Body of pancreas (tissue), 4 donors: ENCODE results near the gene RIPPLY2.

ENCODE experiments used
- POLR2A ChIP-seq, 3 donors: fragments of 450-650 bp; IDR thresholded peaks; one replicate each; pipeline ENCODE4 v1.6.1; 2016; ENCODE audit warnings: antibody characterized with exemption in 3 of 3, mild to moderate bottlenecking in 2 of 3
- TF ChIP-seq, protein P1 (sequence below), 7 experiments: fragments of 450-650 bp in 4 of 7; fragments of 200-600 bp in 3 of 7; sonication (generic) in 3 of 7; IDR thresholded peaks; one replicate each; pipeline ENCODE4 v1.5.1; 2016 to 2019; ENCODE audit warnings: antibody characterized with exemption in 7 of 7

DNA sequence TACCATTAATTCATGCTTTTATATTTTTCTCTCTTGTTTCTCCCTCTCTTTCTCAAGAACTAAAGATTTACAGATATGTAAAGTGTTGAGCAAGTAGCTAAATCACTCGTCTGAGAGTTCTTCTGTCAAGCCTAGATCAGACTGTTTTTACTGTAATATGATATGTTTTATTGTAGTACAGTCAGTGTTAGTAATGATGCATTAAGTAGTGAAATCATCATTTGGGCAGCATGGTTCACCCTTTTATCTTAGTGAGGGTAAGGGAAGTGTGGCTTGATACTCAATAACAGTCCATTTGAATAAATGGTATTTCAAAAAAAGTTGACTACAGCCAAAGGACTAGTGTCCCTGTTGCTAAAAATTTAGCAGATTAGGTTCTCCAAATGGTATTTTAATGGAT is 15.5 kb downstream of the RIPPLY2 start:
- TF ChIP-seq, protein P1, sequence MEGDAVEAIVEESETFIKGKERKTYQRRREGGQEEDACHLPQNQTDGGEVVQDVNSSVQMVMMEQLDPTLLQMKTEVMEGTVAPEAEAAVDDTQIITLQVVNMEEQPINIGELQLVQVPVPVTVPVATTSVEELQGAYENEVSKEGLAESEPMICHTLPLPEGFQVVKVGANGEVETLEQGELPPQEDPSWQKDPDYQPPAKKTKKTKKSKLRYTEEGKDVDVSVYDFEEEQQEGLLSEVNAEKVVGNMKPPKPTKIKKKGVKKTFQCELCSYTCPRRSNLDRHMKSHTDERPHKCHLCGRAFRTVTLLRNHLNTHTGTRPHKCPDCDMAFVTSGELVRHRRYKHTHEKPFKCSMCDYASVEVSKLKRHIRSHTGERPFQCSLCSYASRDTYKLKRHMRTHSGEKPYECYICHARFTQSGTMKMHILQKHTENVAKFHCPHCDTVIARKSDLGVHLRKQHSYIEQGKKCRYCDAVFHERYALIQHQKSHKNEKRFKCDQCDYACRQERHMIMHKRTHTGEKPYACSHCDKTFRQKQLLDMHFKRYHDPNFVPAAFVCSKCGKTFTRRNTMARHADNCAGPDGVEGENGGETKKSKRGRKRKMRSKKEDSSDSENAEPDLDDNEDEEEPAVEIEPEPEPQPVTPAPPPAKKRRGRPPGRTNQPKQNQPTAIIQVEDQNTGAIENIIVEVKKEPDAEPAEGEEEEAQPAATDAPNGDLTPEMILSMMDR (IDR thresholded peaks at IDR 0.05): no peak
- no peak for TF ChIP-seq POLR2A (IDR thresholded peaks at IDR 0.05)
